ENCODE results near the gene USP22.
A peak's percentile ranks its signal among the peaks of the same experiment; 100 is the strongest.

The USP22 gene

DNA sequence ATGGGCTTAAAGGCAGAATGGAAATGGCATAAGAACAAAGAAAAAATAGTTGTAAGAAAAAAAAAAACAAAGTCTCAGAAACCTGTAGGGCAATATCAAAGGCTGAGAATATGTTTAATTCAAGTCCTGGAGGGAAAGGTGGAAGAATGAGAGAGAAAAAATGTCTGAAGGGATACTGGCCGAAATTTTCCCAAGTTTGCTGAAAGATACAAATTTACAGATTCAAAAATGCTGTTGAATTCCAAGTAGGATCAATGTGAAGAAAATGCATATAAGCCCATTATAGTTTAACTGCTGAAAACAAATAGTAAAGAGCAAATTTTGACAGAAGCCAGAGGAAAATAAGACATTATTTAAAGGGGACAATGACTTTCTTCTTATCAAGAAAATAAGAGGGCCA lies 6.6 kb upstream of the USP22 start:
- DNase-seq (ENCODE audit: low read depth, low spot score), result no peak

DNA sequence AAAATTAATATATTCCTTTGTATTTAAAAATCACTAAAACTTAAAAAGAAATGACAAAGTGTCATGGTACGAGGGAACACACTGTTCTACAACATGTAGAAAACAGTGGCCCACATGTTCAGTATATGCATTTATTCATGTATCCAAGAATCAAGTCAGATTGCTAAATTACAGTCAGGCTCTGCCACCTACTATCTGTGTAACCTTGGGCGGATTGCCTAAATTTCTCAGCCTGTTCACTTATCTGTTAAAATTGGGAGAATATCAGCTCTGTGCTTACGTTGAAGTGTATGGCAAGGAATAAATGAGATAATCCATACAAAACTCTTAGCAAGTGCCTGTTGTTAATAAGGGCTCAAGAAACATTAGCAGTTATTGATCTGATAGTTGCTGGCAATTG lies 3.4 kb upstream of the USP22 start:
- DNase-seq (ENCODE audit: low read depth, low spot score), result no peak

DNA sequence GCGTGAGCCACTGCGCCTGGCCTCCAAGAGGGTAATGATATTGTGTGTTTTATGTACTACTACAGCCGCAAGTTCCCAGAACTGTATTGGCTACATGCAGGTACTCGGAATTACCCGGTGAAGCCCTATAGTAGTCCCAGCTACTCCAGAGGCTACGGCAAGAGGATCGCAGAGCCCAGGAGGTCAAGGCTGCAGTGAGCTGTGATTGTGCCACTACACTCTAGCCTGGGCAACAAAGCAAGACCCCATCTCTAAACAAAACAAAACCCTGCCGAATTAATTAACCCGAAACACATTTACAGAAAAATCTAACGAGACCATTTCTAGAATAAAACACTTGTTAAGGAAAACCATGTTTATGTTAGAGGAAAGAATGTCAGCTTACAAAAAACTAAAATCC lies 2.2 kb upstream of the USP22 start:
- no peak for DNase-seq (ENCODE audit: low read depth, low spot score)

DNA sequence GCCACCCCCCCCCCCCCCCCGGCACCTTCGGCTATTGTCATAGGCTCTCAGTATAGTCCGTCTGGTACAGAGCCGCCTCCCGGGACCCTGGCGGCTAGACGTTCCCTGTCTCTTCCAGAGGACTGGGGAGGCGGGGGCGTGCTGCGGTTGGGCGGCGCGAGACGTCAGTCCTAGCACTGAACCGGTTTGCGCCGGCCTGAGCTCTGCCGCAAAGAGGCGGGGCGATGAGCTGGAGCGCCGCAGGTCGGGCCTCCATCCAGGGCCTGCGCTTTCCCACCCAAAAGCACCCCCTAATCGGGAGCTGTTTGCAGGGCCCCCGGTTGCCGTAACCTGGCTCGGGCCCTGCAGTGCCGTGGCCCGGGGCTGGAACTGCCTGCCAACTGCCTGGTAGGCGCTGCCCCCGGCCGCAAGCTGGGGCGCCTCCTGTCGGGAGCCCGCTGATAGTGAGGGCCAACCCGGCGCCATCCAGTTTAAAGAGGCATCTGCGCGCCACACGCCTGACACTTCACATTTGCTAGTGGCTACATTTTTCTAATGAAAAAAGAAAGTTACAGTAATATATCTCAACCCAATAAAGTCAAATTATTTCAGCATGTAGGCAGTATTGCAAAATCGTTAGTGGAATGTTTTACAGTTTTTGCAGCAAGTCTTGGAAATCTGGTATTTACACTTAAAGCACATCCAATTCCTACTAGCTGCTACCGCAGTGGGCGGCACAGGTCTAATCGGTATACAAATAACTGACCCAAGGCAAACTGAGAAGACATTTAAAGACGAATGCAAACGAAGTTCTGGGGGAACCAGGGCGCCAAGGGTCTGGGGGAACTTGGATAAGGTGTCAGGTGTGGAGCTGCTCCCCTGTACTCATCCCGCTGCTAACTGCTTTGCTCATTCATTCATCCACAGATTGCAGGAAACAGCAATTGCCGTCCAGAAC lies 753 bp upstream of the USP22 start:
- peak; percentile 94 for DNase-seq (ENCODE audit: low read depth, low spot score)

DNA sequence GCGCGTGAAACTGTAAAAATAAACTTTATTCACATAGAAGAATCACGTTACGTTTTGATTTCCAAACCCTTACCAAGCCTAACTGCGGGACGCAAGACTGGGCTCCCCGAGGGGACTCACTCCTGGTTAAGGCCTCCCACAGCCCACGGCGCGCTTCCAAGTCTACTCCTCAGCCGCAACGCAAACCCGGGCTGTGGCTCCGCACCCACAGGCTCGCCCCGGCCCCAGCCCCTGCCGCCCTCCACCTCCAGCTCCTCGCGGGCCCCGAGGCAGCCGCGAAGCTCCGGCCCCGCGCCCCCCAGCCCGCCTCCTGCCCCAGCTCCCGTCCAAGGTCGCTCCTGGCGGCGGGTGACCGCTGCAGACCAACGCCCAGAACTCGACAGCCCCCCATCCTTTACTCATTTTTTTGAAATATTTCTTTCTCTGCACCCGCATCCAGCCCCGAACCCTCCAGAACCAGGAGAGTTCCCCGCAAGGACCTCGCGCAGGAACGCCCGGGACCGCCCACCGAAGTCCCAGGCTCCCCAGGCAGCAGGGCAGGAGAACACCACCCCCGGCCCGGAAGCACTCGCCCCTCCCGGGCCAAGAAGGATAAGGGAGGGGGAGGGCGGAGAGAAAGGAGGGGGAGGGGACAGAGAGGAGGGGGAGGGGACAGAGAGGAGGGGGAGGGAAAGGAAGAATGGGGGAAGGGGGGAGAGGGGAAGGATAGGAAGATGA lies 912 bp downstream of the USP22 start:
- DNase-seq (ENCODE audit: low read depth, low spot score), result no peak

DNA sequence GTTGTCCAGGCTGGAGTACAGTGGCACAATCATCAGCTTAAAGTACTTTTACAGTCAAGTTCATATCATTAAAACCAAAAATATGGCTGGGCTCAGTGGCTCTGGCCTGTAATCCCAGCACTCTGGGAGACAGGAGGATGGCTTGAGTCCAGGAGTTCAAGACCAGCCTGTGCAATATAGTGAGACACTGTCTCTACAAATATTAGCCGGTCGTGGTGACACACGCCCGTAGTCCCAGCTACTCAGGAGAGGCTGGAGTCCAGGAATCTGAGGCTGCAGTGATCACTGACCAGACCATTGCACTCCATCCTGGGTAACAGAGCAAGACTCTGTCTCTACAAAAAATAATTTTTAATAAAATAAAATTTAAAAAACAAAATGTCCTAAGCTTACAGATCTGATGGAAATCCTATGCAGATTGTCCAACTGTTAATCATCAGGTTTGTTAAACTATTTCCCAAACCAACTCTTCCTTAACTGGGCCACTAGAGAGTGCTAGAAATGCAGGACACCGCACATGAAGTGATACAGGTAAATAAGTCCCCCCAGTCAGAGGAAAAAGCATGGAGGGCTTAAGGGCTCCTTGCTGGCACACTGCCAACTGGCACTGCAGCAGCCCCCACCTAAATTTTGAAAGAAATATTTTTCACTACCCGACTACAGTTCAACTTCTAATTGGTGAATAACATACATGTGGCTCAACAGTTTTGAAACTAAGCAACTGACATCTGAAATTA lies 2.8 kb downstream of the USP22 start:
- DNase-seq (ENCODE audit: low read depth, low spot score), result no peak

DNA sequence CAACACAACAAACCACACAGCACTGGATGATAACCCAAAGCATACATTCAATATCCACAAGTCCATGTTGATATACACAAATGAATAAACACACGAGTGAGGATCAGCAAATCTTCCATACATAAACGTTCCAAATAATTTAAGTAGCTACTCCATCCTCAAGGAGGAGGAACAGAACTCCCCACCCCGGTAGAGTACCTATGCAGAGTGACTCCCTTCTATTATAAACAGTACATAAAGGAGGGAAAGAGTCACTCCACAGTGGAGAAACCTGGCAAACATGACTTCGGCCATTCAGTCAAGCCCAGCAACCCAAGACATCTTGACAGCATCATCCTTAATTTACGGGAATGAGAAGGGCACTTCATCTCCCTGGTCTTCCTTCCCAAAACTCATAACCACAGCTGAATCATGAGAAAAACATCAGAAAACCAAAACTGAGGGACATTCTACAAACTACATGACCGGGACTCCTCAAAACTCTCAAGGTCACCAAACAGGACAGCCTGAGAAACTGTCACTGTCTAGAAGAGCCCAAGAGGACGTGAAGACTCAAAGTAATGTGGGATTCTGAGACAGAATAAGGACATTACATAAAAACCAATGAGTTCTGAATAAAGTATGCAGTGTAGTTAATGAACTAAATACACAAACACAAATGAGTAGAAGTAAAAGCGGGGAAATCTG lies 5.6 kb downstream of the USP22 start:
- no peak for DNase-seq (ENCODE audit: low read depth, low spot score)

DNA sequence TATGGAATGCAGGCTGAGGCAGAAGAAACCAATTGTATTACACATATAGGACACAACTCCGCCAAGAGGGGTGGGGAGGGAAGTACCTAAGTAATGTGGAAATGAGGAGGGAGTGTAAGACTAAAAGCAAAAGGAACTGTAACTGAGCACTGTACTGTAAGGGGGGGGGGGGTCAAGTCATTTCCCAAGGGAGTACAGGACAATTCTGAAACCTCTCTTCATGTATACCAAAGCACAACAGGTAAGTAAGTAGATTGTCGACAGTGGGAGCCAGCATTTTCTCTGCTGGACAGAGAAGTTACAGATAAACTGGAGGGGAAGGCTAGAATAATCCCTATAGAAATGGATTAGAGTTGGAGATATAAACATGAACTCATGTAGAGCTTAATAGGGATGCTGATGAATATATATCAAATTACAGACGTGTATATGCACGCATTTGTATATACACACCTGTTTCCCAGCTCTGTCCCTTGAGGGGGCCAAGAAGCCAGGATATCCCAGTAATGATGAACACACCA lies 6.4 kb downstream of the USP22 start:
- no peak for DNase-seq (ENCODE audit: low read depth, low spot score)

DNA sequence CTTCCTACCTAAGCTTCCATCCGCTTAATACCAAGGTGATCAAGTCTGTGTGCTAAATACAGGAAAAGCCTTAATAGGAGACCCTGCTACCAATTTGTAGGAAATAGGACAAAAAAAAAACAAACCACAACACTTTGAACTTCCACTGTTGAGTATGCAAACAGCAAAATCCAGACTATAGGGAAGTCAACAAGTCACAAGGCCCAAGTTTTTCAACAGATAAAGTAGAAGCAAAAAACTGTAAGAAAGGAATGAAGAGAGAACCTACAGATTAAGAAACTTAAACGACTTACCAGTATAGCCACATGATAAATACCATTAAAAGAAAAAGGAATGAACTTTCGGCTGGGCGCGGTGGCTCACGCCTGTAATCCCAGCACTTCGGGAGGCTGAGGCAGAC lies 7.4 kb downstream of the USP22 start:
- no peak for DNase-seq (ENCODE audit: low read depth, low spot score)

DNA sequence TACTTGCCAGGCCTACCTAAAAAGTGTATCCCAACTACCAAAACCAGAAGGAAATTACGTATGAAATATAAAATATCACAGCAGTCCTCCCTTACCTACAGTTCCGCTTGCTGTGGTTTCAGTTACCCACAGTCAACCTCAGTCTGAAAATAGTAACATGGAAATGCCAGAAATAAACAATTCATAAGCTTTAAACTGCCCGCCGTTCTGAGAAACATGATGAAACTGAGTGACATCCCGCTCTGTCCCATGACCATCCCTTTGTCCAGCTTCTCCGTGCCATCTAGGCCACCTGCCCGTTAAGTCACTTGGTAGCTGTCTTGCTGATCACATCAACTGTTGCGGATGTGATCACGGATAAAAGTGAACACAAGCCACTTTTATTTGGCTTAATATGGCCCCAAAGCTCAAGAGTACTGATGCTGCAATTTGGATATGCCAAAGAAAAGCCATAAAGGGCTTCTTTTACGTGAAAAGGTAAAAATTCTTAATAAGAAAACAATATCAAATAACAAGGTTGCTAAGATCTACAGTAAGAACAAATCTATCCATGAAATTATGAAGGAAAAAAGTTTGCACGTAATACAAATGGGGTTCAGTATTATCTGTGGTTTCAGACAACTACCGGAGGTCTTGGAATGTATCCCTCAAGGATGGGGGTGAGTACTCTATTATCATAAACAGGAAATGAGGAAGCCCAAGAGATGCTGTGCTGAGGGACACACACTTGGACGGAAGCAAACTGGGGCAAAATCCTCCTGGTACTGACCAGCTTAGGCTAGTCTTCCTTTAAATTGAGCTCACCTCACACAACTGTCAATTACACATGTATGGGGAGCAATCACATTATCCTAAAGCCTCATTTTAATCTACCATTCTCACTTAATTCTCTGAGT lies 8.2 kb downstream of the USP22 start:
- no peak for DNase-seq (ENCODE audit: low read depth, low spot score)

DNA sequence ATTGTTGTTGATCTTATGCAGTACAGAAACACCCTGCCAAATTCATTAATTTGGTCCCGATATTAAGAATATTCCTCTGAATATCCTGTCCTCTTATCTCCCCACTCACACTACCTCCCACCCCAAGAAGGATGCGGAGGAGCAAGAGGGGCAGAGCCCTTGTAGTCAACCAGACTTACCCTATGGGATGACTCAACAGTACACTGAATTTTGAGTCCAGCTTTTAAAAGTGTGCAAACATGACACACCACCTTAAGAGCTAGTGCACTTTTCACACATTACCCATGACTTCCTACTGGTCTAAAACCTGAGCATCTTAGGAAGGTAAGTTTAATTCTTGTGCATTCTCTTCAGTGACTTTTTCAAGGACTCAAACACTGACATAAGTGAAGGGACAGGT lies 9.5 kb downstream of the USP22 start:
- no peak for DNase-seq (ENCODE audit: low read depth, low spot score)

DNA sequence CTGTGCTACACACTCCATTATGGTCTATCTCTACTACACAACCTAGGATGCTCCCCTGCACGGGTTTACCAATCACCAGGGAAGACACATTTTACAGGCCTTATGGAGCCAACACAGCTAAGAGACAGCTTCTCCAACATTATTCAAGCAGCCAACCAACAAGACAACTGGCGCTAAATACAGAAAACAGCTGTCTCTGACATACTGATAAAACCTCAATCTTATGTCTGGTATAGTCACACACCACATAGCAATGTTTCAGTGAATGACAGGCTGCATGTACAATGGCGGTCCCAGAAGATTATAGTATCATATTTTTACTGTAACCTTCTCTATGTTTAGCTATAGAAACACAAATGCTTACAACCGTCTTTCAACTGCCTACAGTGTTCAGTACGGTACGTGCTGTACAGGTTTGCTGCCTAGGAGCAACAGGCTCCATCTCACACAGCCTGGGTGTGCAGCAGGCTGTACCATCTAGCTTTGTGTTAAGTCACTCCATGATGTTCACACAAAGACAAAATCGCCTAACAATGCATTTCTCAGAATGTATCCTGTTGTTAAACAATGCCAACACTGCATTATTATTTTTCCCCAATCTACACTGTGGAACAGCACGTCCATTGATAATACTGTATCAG lies 10.9 kb downstream of the USP22 start:
- no peak for DNase-seq (ENCODE audit: low read depth, low spot score)

DNA sequence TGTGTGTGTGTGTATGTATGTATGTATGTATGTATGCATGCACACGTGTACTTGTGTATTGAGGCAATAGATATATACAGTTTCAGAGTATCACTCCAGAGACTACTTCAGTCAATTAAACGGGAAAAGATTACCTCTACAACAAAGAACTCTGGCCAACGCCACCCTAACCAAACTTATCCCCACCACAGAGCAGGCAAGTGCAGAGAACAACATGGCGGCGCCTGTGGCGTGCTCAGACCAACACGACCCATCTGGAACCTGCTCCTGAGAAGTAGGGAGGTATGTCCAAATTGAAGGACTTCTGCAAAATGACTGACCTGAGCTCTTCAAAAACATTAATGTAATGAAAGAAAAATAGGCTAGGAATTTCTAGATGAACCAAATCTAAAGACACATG lies 12.4 kb downstream of the USP22 start:
- no peak for DNase-seq (ENCODE audit: low read depth, low spot score)

DNA sequence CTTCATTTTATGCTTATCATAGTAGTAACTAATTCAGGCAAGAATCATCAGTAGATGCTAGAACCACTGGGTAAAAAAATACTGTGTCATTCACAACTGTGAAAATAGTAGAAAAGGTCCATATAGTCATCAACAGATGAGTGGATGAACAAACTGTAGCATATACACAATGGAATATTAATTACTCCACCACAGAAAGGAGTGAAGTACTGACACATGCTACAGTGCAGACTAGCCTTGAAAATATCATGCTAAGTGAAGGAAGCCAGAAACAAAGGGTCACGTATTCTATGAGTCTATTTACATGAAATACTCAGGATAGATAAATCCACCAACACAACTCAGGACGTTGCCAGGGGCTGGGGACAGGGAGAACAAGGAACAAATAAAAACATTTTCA lies 13.3 kb downstream of the USP22 start:
- DNase-seq (ENCODE audit: low read depth, low spot score), result no peak

DNA sequence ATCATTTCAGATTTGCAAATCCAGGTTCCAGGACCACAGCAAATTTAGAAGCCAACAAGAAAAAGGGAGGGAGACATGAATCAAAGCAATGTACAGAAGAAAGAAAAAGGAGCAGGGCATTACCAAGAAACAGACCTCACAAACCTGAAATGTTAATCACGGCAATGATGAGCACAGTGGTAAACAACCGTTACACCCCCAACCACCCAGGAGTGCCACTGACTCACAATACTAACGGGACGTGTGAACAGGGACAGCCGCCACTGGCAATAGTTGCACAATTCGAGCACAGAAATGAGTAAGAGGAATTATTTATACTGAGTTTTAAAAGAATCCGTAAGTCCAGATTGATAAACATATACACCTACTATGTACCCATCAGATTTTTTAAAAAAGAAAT lies 13.8 kb downstream of the USP22 start:
- DNase-seq (ENCODE audit: low read depth, low spot score), result no peak

DNA sequence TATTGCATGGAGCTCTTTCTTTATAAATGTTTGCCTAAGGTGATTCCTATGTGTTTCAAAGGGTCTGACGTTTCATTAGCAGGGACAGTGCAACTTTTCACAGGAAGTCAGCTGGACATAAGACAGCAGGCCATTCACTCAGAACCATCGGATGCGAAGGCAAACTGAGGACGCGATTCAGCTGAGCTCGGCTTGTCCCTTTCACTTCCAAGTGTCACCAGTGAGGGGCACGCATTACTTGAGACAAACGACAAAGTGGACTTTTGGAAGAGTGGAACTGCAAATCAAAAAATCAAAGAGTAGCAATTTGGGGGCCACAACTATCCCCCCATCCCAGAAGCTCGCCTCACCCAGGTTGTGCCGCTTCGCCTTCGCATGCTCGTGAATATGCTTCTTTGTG lies 14.6 kb downstream of the USP22 start:
- DNase-seq (ENCODE audit: low read depth, low spot score), result no peak

DNA sequence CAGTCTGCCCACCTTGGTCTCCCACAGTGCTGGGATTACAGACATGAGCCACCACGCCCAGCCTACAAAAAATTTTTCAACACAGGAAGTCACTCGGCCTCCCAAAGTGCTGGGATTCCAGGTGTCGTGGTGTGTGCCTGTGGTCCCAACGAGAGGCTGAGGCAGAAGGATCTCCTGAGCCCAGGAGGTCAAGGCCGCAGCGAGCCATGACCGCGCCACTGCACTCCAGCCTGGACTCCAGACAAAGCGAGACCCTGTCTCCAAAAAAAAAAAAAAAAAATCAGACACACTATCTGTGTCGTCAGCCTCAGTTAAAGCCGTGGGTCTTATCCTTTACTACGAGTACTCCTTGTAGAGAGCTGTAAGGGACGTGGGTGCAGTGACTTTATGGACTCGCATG lies 15.8 kb downstream of the USP22 start:
- DNase-seq (ENCODE audit: low read depth, low spot score), result no peak

DNA sequence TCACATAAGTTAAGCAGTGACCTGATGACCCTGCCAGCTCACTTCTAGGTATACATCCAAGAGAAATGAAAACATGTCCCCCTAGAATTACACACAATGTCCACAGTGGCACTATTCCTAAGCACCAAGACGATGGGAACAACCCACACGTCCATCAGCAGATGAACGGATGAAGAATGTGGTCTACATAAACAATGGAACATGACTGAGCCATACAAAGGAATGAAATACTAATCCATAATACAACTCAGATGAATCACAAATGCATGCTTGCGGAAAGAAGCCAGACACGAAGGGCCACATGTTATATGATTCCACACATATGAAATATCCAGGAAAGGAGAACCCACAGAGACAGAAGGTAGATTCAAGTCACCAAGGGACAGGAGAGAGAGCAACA lies 17.4 kb downstream of the USP22 start:
- no peak for DNase-seq (ENCODE audit: low read depth, low spot score)

DNA sequence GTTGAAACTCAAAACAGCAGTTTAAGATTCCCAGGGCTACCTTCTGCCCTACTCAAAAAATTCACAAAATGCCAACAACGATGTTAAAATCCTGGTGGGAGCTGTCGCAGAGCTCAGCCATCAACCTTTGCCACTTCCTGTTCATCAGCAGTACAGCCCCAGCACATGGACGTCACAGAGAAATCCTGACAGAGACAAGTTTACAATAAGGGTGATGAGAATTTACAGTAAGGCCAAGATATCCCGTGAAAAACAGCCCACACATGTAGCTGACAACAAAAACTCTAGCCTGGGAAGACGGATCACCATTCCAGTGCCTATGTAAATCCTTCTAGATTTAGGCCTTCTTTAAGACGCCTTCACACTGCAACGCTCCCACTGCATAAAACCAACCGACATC lies 18.8 kb downstream of the USP22 start:
- no peak for DNase-seq (ENCODE audit: low read depth, low spot score)

DNA sequence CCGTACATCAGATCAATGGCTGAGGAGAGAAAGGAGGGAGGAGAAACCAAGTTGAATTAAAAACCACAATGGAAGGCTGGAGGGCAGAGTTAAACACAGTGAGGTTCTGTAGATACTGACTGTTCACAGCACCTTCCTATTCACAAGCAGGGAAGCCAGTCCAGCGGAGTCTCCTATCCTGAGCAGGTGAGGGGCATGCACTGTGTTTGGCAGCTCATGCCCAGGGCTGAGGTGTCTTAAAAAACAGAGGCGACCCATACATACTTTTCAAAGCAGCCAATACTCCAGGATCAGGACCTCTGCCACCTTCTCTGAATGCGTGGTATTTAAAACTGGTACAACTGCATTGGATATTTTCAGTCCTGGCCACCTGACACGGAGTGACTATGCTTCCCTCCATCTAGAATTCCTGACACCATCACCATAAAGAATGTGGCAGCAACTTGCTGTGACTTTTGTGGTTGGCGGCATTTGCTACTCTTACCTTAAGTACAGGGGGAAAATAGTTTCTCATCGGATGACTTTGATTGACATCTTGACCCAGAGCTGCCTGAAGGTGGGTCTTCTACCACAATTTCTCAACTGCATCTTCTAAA lies 21.5 kb downstream of the USP22 start:
- no peak for DNase-seq (ENCODE audit: low read depth, low spot score)
